ENCODE results near the gene GNAQ. TPM values are rescaled to one million over a fixed set of nuclear protein-coding genes. Genes with fewer than 3 reads are reported as not detected.
"Not testable (repeated sequence)": the region's sequence is repeated elsewhere in the genome, so short reads cannot be mapped to it uniquely, and the experiment has no call there.

The GNAQ gene
- polyA plus RNA-seq, 3 donors from 2014 or later: 4.5 to 7.4 (median 5.1) TPM

DNA sequence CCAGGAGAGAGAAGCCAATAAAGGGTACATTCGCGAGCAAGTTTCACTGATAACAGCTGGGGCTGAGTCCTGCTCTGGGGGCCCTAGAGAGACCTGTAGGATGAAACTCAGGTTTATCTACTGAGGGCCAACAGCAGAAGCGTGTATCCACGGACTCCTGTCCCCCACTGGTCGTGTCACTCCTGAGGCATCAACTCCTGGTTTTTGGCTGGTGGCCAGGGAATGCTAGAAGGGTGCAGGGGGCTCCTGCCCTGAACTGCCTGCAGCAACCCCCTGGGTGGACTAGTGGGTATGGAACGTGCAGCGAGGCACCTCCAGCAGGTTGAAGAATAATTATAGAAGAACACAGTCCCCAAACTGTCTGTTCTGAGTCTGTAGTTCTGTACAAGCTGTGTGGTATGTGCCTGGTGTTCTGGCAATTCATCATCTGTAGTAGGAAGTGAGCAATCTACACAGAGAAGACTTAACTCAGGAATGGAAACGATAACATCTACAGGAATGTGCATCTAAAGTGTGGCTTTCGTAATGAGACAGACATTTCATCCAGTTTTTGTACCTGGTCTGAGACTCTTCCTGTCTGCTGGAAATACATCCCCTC, 319.0 kb downstream of the GNAQ start:
- no peak overlapping the region for H3K4me3 Mint-ChIP-seq
- no peak for DNase-seq
- H3K9me3 Mint-ChIP-seq: peaks cover 0 to 5% (median 0%) of the 10 kb centered on the region in 6 donors
- peaks cover 0 to 7% (median 0%) of the 10 kb centered on the region in 3 donors for H3K27me3 Mint-ChIP-seq (ENCODE audit: low read depth in 3 of 3)
- H3K36me3 Mint-ChIP-seq: peaks cover 0 to 8% (median 4%) of the 10 kb centered on the region in 3 donors
- no peak overlapping the region for H3K27ac Mint-ChIP-seq
- H3K4me1 Mint-ChIP-seq: no peaks in the 10 kb centered on the region

DNA sequence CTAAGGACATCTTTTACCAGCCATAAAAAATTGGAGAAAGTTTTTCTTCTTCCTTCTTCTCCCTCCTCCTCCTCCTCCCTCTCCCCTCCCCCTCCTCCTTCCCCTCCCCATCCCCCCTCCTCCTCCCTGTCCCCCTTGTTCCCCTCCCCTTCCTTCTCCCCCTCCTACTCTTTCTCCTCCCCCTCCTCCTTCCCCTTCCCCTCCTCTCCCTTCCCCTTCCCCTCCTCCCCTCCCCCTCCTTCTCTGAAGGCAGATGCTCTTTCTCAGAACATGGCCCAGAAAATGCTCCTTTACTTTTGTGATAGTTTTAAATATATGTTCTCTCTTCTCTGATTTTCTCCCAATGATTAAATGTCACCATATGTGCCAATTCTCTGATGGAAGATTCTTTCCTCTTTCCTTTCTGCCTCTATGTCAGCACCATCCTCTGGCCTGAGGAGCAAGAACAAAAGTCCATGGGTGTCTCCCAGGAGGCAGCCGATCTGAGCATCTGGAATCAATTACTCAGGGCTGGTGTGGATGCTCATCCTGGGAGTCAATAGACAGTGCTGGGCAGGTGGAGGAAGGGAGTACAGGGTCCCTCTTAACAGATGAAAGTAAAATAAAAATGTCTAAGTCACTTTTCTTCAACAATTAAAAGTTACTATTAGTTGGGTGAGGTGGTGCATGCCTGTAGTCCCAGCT, 320.5 kb downstream of the GNAQ start:
- Mint-ChIP-seq H3K36me3 (peaks cover 0 to 8% (median 4%) of the 10 kb centered on the region in 3 donors), H3K27me3 (ENCODE audit: low read depth in 3 of 3) (peaks cover 0 to 7% (median 2%) of the 10 kb centered on the region in 3 donors), H3K9me3 (peaks cover 0 to 5% (median 0%) of the 10 kb centered on the region in 6 donors), H3K4me1 (no peaks in the 10 kb centered on the region), H3K27ac (no peak overlapping the region), H3K4me3 (no peak overlapping the region)
- DNase-seq: no peak

DNA sequence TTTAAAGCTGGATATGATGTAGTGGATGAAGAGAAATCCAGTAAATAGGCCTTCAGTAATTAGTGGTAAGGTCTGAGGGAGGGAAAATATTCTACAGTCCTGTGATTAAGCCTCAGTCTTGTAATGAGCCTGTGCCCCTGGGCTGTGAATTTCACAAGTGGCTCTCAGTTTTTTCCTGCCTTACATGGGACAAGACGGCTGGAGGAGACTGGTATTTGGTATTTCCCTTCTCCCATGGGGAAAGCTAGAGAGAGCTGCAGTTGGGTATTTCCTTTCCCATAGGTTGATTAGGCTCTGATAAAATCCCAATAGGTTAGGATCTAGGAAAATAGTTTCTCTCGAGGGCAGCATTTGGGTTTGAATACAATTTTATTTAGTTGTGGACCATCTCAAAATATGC, 321.3 kb downstream of the GNAQ start:
- no peak for DNase-seq
- Mint-ChIP-seq H3K9me3 (peaks cover 0 to 5% (median 0%) of the 10 kb centered on the region in 6 donors), H3K27ac (no peak overlapping the region), H3K36me3 (peaks cover 0 to 8% (median 4%) of the 10 kb centered on the region in 3 donors), H3K4me1 (no peaks in the 10 kb centered on the region), H3K27me3 (ENCODE audit: low read depth in 3 of 3) (peaks cover 2 to 7% (median 2%) of the 10 kb centered on the region in 3 donors), H3K4me3 (no peak overlapping the region)

DNA sequence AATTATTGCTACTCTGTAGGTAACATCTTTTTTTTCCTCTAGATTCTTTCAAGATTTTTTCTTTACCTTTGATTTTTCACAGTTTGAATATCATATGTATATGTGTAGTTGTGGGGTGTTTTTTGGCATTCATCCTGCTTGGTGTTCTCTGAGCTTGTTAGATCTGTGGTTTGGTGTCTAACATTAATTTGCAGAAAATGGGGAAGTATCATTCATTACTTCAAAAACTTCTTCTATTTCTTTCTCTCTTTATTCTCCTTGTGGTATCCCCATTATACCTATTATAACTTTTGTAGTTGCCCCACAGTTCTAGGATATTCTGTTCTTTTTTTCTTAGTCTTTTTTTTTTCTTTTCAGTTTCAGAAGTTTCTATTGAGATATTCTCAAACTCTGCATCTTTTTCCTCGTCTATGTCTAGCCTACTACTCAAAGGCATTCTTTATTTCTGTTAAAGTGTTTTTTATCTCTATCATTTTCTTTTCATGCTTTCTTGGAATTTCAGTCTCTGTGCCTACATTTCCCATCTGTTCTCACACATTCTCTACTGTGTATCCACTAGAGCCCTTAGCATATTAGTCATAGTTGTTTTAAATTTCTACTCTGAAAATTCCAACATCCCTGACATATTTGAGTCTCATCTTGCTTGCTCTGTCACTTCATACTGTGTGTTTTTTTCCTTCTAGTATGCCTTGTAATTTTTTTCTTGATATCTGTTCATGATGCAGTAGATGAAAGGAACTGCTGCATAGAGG, 323.4 kb downstream of the GNAQ start:
- Mint-ChIP-seq H3K27me3 (ENCODE audit: low read depth in 3 of 3) (peaks cover 2 to 14% (median 2%) of the 10 kb centered on the region in 3 donors), H3K4me1 (no peaks in the 10 kb centered on the region), H3K9me3 (peaks cover 0 to 5% (median 0%) of the 10 kb centered on the region in 6 donors), H3K4me3 (no peak overlapping the region), H3K27ac (no peak overlapping the region), H3K36me3 (peaks cover 0 to 8% (median 4%) of the 10 kb centered on the region in 3 donors)
- no peak for DNase-seq

DNA sequence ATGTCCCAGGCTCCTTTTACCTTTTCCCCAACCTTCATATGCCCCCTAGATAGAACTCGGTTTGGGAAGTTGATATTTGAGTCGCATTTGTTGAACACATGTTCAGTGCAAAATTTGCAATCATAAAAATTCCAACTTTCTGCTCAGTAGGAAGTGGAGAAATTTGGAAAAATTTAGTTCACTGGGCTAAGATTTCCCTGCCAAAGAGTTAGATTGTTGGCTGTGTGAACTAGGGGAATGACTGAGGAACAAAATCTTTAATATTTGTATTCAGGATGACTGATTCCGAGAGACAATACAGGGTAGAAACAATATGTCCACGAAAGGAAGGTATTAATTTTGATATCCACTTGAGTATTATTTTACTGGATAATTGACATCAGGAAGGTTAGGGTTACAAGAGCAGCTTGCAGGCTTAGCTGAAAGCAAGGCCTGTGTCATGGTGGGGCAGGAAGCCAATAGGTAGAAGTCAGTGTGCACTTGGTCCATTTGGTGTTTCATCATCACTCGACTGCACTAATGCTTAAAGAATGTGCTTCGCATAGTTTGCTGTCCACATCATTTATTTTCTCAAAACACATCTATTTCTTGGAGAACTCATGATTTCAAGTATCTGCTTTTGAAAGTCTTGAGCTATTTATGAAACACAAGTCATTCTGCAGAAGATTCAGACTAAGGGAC, 324.1 kb downstream of the GNAQ start:
- peaks cover 0 to 5% (median 0%) of the 10 kb centered on the region in 6 donors for H3K9me3 Mint-ChIP-seq
- DNase-seq: no peak

DNA sequence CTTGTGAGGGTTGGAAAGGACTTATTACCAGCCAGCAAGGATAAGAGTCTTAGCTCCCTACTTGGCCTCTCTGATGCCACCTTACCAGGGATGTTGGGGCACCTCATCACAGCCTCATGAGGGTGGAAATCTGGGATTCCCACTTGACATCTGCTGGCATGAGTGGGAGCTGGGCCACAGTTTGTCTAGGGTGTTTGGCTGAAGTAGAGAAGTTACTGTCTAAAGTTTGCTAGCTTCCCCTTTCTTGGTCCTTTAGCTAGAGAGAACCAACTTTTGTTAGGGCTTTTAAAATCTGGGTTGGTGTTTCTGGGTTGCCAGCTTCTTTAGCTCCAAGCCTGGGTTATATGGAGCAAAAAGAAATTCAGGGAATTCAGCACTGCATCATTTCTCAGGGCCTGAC, 326.0 kb downstream of the GNAQ start:
- H3K9me3 Mint-ChIP-seq: peaks cover 0 to 5% (median 0%) of the 10 kb centered on the region in 6 donors
- no peak overlapping the region for H3K27ac Mint-ChIP-seq
- no peaks in the 10 kb centered on the region for H3K4me1 Mint-ChIP-seq
- no peak overlapping the region for H3K4me3 Mint-ChIP-seq
- H3K27me3 Mint-ChIP-seq (ENCODE audit: low read depth in 3 of 3): peaks cover 2 to 14% (median 2%) of the 10 kb centered on the region in 3 donors
- H3K36me3 Mint-ChIP-seq: peaks cover 0 to 8% (median 4%) of the 10 kb centered on the region in 3 donors
- DNase-seq: no peak

More for the DNA sequence above, 324.1 kb downstream of the GNAQ start:
- Mint-ChIP-seq H3K36me3 (peaks cover 0 to 8% (median 4%) of the 10 kb centered on the region in 3 donors), H3K4me1 (no peaks in the 10 kb centered on the region), H3K27me3 (ENCODE audit: low read depth in 3 of 3) (peaks cover 2 to 16% (median 2%) of the 10 kb centered on the region in 3 donors), H3K4me3 (no peak overlapping the region), H3K27ac (no peak overlapping the region)

DNA sequence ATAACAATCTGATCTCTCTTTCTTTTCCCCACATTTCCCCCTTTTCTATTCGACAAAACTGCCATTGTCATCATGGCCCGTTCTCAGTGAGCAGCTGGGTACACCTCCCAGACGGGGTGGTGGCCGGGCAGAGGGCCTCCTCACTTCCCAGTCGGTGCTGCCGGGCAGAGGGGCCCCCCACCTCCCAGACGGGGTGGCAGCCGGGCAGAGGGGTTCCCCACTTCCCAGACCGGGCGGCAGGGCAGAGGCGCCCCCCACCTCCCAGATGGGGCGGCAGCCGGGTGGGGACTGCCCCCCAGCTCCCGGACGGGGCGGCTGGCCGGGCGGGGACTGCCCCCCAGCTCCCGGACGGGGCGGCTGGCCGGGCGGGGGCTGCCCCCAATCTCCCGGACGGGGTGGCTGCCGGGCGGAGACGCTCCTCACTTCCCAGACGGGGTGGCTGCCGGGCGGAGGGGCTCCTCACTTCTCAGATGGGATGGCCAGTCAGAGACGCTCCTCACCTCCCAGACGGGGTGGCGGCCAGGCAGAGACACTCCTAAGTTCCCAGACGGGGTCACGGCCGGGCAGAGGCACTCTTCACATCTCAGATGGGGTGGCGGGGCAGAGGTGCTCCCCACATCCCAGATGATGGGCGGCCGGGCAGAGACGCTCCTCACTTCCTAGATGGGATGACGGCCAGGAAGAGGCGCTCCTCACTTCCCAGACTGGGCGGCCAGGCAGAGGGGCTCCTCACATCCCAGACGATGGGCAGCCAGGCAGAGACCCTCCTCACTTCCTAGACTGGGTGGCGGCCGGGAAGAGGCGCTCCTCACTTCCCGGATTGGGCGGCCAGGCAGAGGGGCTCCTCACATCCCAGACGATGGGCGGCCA, 328.9 kb downstream of the GNAQ start:
- not testable (repeated sequence) for H3K36me3 Mint-ChIP-seq, H3K4me3 Mint-ChIP-seq, H3K27ac Mint-ChIP-seq, H3K9me3 Mint-ChIP-seq, H3K4me1 Mint-ChIP-seq, DNase-seq
- peaks cover 2 to 13% (median 2%) of the 10 kb centered on the region in 3 donors for H3K27me3 Mint-ChIP-seq (ENCODE audit: low read depth in 3 of 3)

DNA sequence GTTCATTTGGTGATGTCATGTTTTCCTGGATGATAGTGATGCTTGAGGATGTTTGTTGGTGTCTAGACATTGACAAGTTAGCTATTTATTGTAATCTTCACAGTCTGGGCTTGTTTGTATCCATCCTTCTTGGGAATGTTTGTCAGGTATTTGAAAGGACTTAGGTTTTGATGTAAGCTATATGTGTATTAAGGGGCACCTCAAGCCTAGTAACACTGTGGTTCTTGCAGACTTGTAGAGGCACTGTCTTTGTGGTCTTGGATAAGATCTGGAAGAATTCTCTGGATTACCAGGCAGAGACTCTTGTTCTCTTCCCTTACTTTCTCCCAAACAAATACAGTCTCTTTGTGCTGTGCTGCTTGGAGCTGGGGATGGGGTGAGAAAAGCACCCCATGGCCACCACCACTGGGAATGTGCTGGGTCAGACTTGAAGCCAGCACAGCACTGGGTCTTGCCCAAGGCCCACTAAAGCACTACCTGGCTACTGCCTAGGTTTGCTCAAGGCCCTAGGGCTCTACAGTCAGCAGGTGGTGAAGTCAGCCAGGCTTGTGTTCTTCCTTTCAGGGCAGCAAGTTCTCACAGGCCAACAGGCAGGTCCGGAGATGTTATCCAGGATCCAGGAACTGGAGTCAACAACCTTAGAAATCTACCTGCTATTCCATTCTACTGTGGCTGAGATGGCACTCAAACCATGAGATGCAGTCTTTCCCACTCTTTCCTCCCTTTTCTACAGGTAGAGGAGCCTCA, 334.2 kb downstream of the GNAQ start:
- Mint-ChIP-seq H3K4me3 (no peak overlapping the region), H3K27me3 (ENCODE audit: low read depth in 3 of 3) (peaks cover 0 to 6% (median 2%) of the 10 kb centered on the region in 3 donors), H3K27ac (no peak overlapping the region), H3K9me3 (peaks cover 0 to 2% (median 0%) of the 10 kb centered on the region in 6 donors), H3K4me1 (no peaks in the 10 kb centered on the region), H3K36me3 (no peaks in the 10 kb centered on the region)
- DNase-seq: no peak

DNA sequence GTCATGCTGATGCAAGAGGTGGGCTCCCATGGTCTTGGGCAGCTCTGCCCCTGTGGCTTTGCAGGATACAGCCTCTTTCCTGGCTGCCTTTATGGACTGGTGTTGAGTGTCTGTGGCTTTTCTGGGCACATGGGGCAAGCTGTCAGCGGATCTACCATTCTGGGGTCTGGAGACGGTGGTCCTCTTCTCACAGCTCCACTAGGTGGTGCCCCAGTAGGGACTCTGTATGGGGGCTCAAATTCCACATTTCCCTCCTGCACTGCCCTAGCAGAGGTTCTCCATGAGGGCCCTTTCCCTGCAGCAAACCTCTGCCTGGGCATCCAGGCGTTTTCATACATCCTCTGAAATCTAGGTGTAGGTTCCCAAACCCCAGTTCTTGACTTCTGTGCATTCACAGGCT, 340.9 kb downstream of the GNAQ start:
- not testable (repeated sequence) for H3K27me3 Mint-ChIP-seq (ENCODE audit: low read depth in 3 of 3); H3K36me3 Mint-ChIP-seq; H3K4me1 Mint-ChIP-seq; DNase-seq; H3K27ac Mint-ChIP-seq; H3K4me3 Mint-ChIP-seq; H3K9me3 Mint-ChIP-seq

DNA sequence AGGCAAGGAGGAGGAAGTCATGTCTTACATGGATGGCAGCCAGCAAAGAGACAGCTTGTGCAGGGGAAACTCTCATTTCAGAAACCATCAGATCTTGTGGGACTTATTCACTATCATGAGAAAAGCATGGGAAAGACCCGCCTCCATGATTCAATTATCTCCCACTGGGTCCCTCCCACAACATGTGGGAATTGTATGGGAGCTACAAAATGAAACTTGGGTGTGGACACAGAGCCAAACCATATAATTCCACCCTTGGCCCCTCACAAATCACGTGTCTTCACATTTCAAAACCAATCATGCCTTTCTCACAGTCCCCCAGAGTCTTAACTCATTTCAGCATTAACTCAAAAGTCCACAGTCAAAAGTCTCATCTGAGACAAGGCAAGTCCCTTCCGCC, 341.5 kb downstream of the GNAQ start:
- H3K27me3 Mint-ChIP-seq (ENCODE audit: low read depth in 3 of 3); H3K4me1 Mint-ChIP-seq; H3K4me3 Mint-ChIP-seq; H3K27ac Mint-ChIP-seq; H3K36me3 Mint-ChIP-seq; DNase-seq; H3K9me3 Mint-ChIP-seq: not testable (repeated sequence)

DNA sequence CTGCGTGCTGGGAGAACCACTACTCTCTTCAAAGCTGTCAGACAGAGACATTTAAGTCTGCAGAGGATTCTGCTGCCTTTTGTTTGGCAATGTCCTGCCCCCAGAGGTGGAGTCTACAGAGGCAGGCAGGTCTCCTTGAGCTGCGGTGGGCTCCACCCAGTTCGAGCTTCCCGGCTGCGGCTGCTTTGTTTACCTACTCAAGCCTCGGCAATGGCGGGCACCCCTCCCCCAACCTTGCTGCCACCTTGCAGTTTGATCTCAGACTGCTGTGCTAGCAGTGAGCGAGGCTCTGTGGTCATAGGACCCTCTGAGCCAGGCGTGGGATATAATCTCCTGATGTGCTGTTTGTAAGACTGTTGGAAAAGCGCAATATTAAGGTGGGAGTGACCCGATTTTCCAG, 343.9 kb downstream of the GNAQ start:
- not testable (repeated sequence) for H3K4me3 Mint-ChIP-seq; H3K4me1 Mint-ChIP-seq; H3K27ac Mint-ChIP-seq; H3K27me3 Mint-ChIP-seq (ENCODE audit: low read depth in 3 of 3); H3K9me3 Mint-ChIP-seq; H3K36me3 Mint-ChIP-seq; DNase-seq

DNA sequence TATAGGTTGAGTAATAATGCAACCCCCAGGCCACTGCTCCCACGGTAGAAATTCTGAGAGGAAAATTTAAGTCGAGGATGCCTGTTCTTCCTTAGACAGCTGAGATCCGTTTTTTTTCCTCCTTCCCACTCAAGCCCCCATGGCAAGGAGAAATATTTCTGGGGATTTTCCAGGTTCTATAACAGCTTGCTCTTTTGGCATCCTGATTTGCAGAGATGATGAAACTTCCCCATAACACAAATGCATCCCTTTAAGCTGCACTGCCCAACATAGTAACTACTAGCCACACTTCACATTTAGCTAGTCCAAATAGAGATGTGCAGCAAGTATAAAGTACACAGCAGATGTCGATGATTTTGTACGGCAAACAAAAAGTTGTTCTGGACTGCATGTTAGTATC, 351.0 kb downstream of the GNAQ start:
- H3K36me3 Mint-ChIP-seq: no peaks in the 10 kb centered on the region
- peaks cover 0 to 5% (median 2%) of the 10 kb centered on the region in 3 donors for H3K27me3 Mint-ChIP-seq (ENCODE audit: low read depth in 3 of 3)
- H3K4me3 Mint-ChIP-seq: no peak overlapping the region
- no peaks in the 10 kb centered on the region for H3K4me1 Mint-ChIP-seq
- H3K27ac Mint-ChIP-seq: no peak overlapping the region
- H3K9me3 Mint-ChIP-seq: no peaks in the 10 kb centered on the region
- no peak for DNase-seq

Measured in immature natural killer cell (primary cell).